NCI-H2029 (cell line): ENCODE measurements around the gene PLEKHG4.

Source experiments
- DNase-seq: peaks from one replicate; lab custom pipeline; 2025; lab: John Stamatoyannopoulos, UW

The PLEKHG4 gene

DNA sequence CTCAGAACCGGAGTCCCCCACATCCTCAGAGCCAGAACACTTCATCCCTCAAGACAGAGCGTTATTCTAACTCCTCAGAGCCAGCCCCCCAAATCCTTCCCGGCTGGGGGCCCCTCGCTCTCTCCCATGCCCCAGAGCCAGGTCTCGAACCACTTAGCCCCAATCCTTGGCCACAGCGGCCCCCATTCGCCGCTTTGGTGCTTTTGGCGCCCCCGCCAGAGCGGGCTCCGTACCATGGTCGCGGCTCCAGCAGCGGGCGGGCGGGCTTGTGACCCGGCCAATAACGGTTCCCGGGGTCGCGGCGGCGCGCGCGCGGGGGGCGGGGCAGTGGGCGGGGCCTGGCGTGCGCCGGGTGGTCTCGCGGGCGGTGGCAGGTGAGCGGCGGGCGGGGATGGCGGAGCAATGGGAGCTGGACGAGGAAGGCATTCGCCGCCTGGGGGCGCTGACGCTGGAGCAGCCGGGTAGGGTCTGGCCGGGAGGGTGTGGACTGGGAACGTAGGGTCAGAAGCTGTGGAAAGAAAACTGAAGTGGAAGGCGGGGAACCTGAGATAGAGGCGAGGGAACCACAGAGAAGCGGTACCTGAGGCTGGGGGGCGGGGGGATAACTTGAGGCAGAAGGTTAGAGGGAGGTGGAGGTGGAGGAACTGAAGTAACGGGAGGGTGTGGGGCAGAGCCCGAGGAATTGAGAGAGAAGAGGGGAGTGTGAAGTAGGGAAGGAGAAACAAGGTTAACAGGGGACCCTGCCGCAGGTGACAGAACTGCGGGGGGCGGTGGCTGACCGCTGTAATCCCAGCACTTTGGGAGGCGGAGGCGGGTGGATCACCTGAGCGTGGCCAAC, 47.4 kb downstream of the PLEKHG4 start, which contains the start of the genes KCTD19 and LRRC36:
Gene KCTD19 (minus strand): TSS at position 270 of the 838 bp plus-strand sequence. CDS start 34 bp downstream, at position 236.
Gene LRRC36 (plus strand): TSS at position 344 of the 838 bp plus-strand sequence. CDS start 48 bp downstream, at position 392.
- peak; percentile 20 for DNase-seq

DNA sequence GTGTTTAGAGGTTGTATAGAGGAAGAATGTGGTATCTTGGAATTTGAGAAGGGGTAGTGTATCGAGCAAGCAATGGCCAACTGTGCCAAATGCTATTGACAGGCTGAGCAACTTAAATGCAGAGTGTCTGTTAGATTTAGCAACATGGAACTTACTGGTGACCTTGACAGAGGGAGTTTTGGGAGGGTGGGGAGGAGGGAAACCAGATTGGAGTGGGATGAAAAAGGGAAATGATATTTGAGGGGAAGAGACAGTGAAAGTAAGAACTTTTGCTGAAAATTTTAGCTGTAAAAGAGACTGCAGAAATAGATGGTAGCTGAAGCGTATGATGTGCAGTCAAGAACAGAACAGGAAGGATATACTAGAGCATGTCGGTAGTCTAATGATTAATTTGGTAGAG, 48.4 kb downstream of the PLEKHG4 start:
- no peak for DNase-seq

DNA sequence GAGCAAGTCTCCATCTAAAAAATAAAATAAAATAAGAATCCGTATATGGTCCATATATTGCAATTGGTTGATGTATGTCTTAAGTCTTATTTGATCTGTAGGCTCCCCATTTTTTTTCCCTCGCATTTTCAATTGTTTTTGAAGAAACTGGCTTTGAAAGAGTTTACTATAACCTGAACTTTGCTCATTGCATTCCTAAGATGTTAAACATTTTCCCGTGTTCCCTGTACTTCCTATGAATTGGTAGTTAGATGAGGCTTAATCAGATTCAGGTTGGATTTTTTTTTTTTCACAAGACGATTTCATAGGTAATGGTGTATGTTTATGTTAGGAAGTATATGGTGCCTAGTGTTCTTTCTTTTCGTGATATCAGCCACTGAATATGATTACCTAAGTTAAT, 50.6 kb downstream of the PLEKHG4 start:
- DNase-seq, result no peak

DNA sequence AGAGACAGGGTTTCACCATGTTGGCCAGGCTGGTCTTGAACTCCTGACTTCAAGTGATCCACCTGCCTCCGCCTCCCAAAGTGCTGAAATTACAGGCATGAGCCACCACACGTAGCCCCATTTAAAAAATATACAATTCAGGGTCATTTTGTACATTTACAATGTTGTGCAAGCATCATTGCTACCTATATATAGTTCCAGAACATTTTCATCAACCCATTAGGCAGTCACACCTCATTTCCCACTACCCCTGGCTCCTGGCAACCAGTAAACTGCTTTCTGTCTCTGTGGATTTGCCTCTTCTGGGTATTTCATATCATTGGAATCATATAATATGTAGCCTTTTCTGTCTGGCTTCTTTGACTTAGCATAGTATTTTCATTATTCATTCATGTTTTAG, 54.0 kb downstream of the PLEKHG4 start:
- DNase-seq, result no peak

DNA sequence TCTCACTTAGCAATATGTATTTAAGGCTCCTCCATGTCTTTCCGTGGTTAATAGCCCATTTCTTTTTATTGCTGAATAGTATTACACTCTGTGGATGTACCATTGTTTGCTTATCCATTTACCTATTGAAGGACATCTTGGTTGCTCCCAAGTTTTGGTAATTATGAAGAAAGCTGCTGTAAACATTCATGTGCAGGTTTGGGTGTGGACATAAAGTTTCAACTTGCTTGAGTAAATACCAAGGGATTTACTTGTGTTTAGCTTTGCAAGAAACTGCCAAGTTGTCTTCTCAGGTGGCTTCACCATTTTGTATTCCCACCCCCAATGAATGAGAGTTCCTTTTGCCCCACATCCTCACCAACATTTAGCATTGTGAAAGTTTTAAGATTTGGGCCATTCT, 56.8 kb downstream of the PLEKHG4 start:
- DNase-seq, result no peak

DNA sequence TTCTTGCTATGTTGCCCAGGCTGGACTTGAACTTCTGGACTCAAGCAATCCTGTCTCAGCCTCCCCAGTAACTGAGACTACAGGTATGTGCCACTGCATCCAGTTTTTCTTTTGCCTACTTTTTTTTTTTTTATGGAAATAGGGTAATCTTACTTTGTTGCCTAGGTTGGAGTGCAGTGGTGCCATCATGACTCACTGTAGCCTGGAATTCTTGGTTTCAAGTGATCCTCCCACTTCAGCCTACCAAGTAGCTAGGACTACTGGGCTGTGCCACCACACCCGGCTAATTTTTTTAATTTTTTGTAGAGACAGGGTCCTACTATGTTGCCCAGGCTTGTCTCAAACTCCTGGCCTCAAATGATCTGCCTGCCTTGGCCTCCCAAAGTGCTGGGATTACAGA, 57.3 kb downstream of the PLEKHG4 start:
- no peak for DNase-seq
